D721Med (cell line): ENCODE results near the gene PEX7.

Experiments
- DNase-seq: peaks from one replicate; pipeline ENCODE4 v3.0.0; 2011; ENCODE audit warnings: low spot score; ENCODE audit not compliant: insufficient read length
- FAIRE-seq: peaks from 2 replicates; lab custom pipeline; 2011; peaks lifted over from hg19 to GRCh38; lab: Jason Lieb, UNC
- CTCF ChIP-seq: IDR thresholded peaks from 2 replicates; pipeline ENCODE4 v1.5.1; 2012; ENCODE audit warnings: mild to moderate bottlenecking, control low read depth; ENCODE audit not compliant: insufficient read depth; ENCODE audit errors: missing control alignments

PEX7 gene

GRCh38 chr6:136822376-136823127 is at the start of gene PEX7:
Gene PEX7 (plus strand): TSS chr6:136822592. CDS start chr6:136822666, 74 bp downstream.
- DNase-seq, result peak; percentile 38
- TF ChIP-seq CTCF, result peak; percentile 35
- no peak for FAIRE-seq

- no peak for FAIRE-seq
- no peak for DNase-seq
- TF ChIP-seq CTCF, result no peak
These were observed 49.5 kb upstream of the PEX7 start for GRCh38 chr6:136772685-136773472.

GRCh38 chr6:136773473-136773796 is 49.0 kb upstream of the PEX7 start:
- FAIRE-seq, result no peak
- TF ChIP-seq CTCF, result no peak

GRCh38 chr6:136774228-136775041 is 48.0 kb upstream of the PEX7 start:
- TF ChIP-seq CTCF, result no peak
- no peak for DNase-seq

More at GRCh38 chr6:136773473-136773796, 49.0 kb upstream of the PEX7 start:
- no peak for DNase-seq

GRCh38 chr6:136775081-136775480 is 47.3 kb upstream of the PEX7 start:
- DNase-seq, result no peak
- FAIRE-seq, result no peak
- no peak for TF ChIP-seq CTCF

More at GRCh38 chr6:136774228-136775041, 48.0 kb upstream of the PEX7 start:
- FAIRE-seq, result no peak

- DNase-seq (no peak), FAIRE-seq (no peak)
- no peak for TF ChIP-seq CTCF
These were observed 46.8 kb upstream of the PEX7 start for GRCh38 chr6:136775548-136775947.
